HEK293T (cell line): ENCODE measurements around the gene ATP6V0E2.

Experiments used
- CTCF ChIA-PET: fragments of 350-600 bp; formaldehyde crosslinking; extraction: SDS; loops from one replicate; lab custom pipeline; 2021; ENCODE audit warnings: antibody characterized with exemption, inconsistent platforms; lab: Yijun Ruan, JAX
- POLR2A ChIA-PET: fragments of 350-600 bp; formaldehyde crosslinking; extraction: SDS; loops from one replicate; lab custom pipeline; 2020; ENCODE audit warnings: antibody characterized with exemption, inconsistent platforms; lab: Yijun Ruan, JAX
- DNase-seq: peaks from one replicate; pipeline ENCODE4 v3.0.0; 2012; ENCODE audit warnings: mixed read lengths; ENCODE audit errors: extremely low spot score
- ARNT ChIP-seq: fragments of 450-650 bp; IDR thresholded peaks from 2 replicates; pipeline ENCODE4 v1.6.1; 2017; ENCODE audit warnings: mild to moderate bottlenecking
- BHLHE40 ChIP-seq: fragments of 450-650 bp; IDR thresholded peaks from 2 replicates; pipeline ENCODE4 v1.6.1; 2016; ENCODE audit warnings: mild to moderate bottlenecking, moderate library complexity, borderline replicate concordance
- CTBP1 ChIP-seq: fragments of 450-650 bp; IDR thresholded peaks from 2 replicates; pipeline ENCODE4 v1.6.1; 2016; ENCODE audit warnings: borderline replicate concordance
- ELF4 ChIP-seq: fragments of 450-650 bp; IDR thresholded peaks from 2 replicates; pipeline ENCODE4 v1.6.1; 2017; ENCODE audit warnings: antibody characterized with exemption
- FOXA1 ChIP-seq: fragments of 450-650 bp; IDR thresholded peaks from 2 replicates; pipeline ENCODE4 v1.6.1; 2016; ENCODE audit warnings: mild to moderate bottlenecking
- FOXK2 ChIP-seq: fragments of 450-650 bp; IDR thresholded peaks from 2 replicates; pipeline ENCODE4 v1.6.1; 2016; ENCODE audit warnings: mild to moderate bottlenecking
- FOXM1 ChIP-seq: fragments of 450-650 bp; IDR thresholded peaks from 2 replicates; pipeline ENCODE4 v1.6.1; 2017; ENCODE audit warnings: mild to moderate bottlenecking, borderline replicate concordance
- HDGF ChIP-seq: fragments of 450-650 bp; IDR thresholded peaks from 2 replicates; pipeline ENCODE4 v1.6.1; 2017; ENCODE audit warnings: antibody characterized with exemption, borderline replicate concordance
- L3MBTL2 ChIP-seq: fragments of 450-650 bp; conservative IDR thresholded peaks from 2 replicates; pipeline ENCODE4 v1.6.1; 2016; ENCODE audit warnings: mild to moderate bottlenecking
- LEF1 ChIP-seq: fragments of 450-650 bp; IDR thresholded peaks from 2 replicates; pipeline ENCODE4 v1.6.1; 2017; ENCODE audit warnings: mild to moderate bottlenecking, borderline replicate concordance
- NFRKB ChIP-seq: fragments of 450-650 bp; IDR thresholded peaks from 2 replicates; pipeline ENCODE4 v1.6.1; 2016; ENCODE audit warnings: mild to moderate bottlenecking, moderate library complexity
- PKNOX1 ChIP-seq: fragments of 450-650 bp; IDR thresholded peaks from 2 replicates; pipeline ENCODE4 v1.6.1; 2016
- SP1 ChIP-seq: fragments of 450-650 bp; IDR thresholded peaks from 2 replicates; pipeline ENCODE4 v1.6.1; 2017
- SUZ12 ChIP-seq: fragments of 450-650 bp; IDR thresholded peaks from 2 replicates; pipeline ENCODE4 v1.6.1; 2016; ENCODE audit warnings: mild to moderate bottlenecking
- TARDBP ChIP-seq: fragments of 450-650 bp; IDR thresholded peaks from 2 replicates; pipeline ENCODE4 v1.6.1; 2016
- ZNF384 ChIP-seq: fragments of 450-650 bp; IDR thresholded peaks from 2 replicates; pipeline ENCODE4 v1.6.1; 2016

Gene ATP6V0E2

GRCh38 chr7:149866779-149867447 is 6.9 kb upstream of the ATP6V0E2 start:
- no peak for DNase-seq
- ChIA-PET POLR2A (interaction anchor here (1.0 to 3.9 kb wide), 2 partner anchors 24 to 28 kb away, joined by 3 to 17 read pairs; partner anchors contain the start of gene ZNF862), CTCF (no interaction called here)

GRCh38 chr7:149867762-149868622 is 5.8 kb upstream of the ATP6V0E2 start:
- TF ChIP-seq TARDBP, result no peak
- TF ChIP-seq ARNT, result no peak
- ChIA-PET POLR2A (interaction anchor here (1.0 to 3.9 kb wide), 2 partner anchors 25 to 29 kb away, joined by 3 to 17 read pairs; partner anchors contain the start of gene ZNF862), CTCF (interaction anchor here (1.1 kb wide), 1 partner anchor 19 kb away, joined by 5 read pairs; no protein-coding TSS in a partner anchor)
- DNase-seq, result no peak

More at GRCh38 chr7:149866779-149867447, 6.9 kb upstream of the ATP6V0E2 start:
- TF ChIP-seq FOXA1 (no peak), SUZ12 (no peak), ELF4 (no peak), LEF1 (no peak)

- CTCF ChIA-PET, result interaction anchor here (0.6 to 1.7 kb wide), 3 partner anchors 15 to 233 kb away, joined by 3 to 5 read pairs (median 4); no protein-coding TSS in a partner anchor
Observed at GRCh38 chr7:149868623-149869290, 5.0 kb upstream of the ATP6V0E2 start.

GRCh38 chr7:149869291-149869650 is 4.5 kb upstream of the ATP6V0E2 start:
- DNase-seq, result no peak
- ChIA-PET POLR2A (interaction anchor here (0.9 to 3.9 kb wide), 4 partner anchors 8 to 450 kb away, joined by 3 to 17 read pairs (median 9); partner anchors contain the start of gene ZNF862), CTCF (interaction anchor here (0.6 to 2.1 kb wide), 3 partner anchors 8 to 233 kb away, joined by 3 to 7 read pairs (median 4); no protein-coding TSS in a partner anchor)
- no peak for TF ChIP-seq SUZ12
- no peak for TF ChIP-seq FOXK2
- TF ChIP-seq ZNF384, result no peak
- no peak for TF ChIP-seq HDGF
- TF ChIP-seq FOXA1, result no peak
- TF ChIP-seq NFRKB, result no peak
- no peak for TF ChIP-seq ARNT
- TF ChIP-seq FOXM1, result no peak
- no peak for TF ChIP-seq CTBP1
- no peak for TF ChIP-seq SP1
- TF ChIP-seq PKNOX1, result no peak
- no peak for TF ChIP-seq ELF4
- TF ChIP-seq L3MBTL2, result no peak
- TF ChIP-seq TARDBP, result no peak
- TF ChIP-seq LEF1, result no peak
- no peak for TF ChIP-seq BHLHE40

More at GRCh38 chr7:149868623-149869290, 5.0 kb upstream of the ATP6V0E2 start:
- DNase-seq, result no peak
- no peak for TF ChIP-seq ARNT
- TF ChIP-seq FOXA1, result no peak
- no peak for TF ChIP-seq FOXM1
- no peak for TF ChIP-seq HDGF
- TF ChIP-seq SUZ12, result no peak
- TF ChIP-seq SP1, result no peak
- no peak for TF ChIP-seq LEF1
- no peak for TF ChIP-seq L3MBTL2
- no peak for TF ChIP-seq TARDBP
- TF ChIP-seq ZNF384, result no peak
- TF ChIP-seq BHLHE40, result no peak
- no peak for TF ChIP-seq NFRKB
- TF ChIP-seq PKNOX1, result no peak
- TF ChIP-seq FOXK2, result no peak
- no peak for TF ChIP-seq ELF4
- POLR2A ChIA-PET, result interaction anchor here (1.0 to 3.9 kb wide), 2 partner anchors 30 to 53 kb away, joined by 3 to 17 read pairs; partner anchors contain the start of gene ZNF862

- TF ChIP-seq HDGF, result no peak
- TF ChIP-seq L3MBTL2, result no peak
- TF ChIP-seq FOXA1, result no peak
- ChIA-PET CTCF (interaction anchor here (1.7 to 2.1 kb wide), 2 partner anchors 9 to 14 kb away, joined by 4 to 7 read pairs; no protein-coding TSS in a partner anchor), POLR2A (interaction anchor here (0.9 to 3.9 kb wide), 4 partner anchors 8 to 451 kb away, joined by 3 to 17 read pairs (median 9); partner anchors contain the start of gene ZNF862)
- DNase-seq, result no peak
Observed at GRCh38 chr7:149869867-149870266, 3.9 kb upstream of the ATP6V0E2 start.

- TF ChIP-seq NFRKB (no peak), ARNT (no peak)
- POLR2A ChIA-PET, result interaction anchor here (0.9 to 3.9 kb wide), 4 partner anchors 9 to 451 kb away, joined by 3 to 17 read pairs (median 10); partner anchors contain the start of gene ZNF862
- CTCF ChIA-PET, result interaction anchor here (1.7 to 2.1 kb wide), 2 partner anchors 9 to 14 kb away, joined by 4 to 7 read pairs; no protein-coding TSS in a partner anchor
- no peak for DNase-seq
Observed at GRCh38 chr7:149870274-149870673, 3.5 kb upstream of the ATP6V0E2 start.
